SK-N-SH treated with all-trans-retinoic acid at 6 μM for 48 hours (cell line): ENCODE data around the gene XAGE1B.

Experiments
- OSR1 ChIP-seq: fragments of 250-450 bp; sonication (Bioruptor Pico); IDR thresholded peaks from 2 replicates; pipeline ENCODE4 v1.8.0; 2022; ENCODE audit warnings: moderate library complexity, mild to moderate bottlenecking, inconsistent platforms
- SNAI2 ChIP-seq: fragments of 250-450 bp; sonication (Bioruptor Pico); IDR thresholded peaks from 2 replicates; pipeline ENCODE4 v1.5.0; 2020; ENCODE audit warnings: mild to moderate bottlenecking, moderate library complexity
- TSHZ2 ChIP-seq: fragments of 250-450 bp; sonication (Bioruptor Pico); IDR thresholded peaks from 2 replicates; pipeline ENCODE4 v1.5.0; 2020; ENCODE audit warnings: mild to moderate bottlenecking, moderate library complexity
- ZC3H10 ChIP-seq: fragments of 250-450 bp; sonication (Bioruptor Pico); IDR thresholded peaks from 2 replicates; pipeline ENCODE4 v1.5.1; 2021; ENCODE audit warnings: mild to moderate bottlenecking, moderate library complexity
- ZFP3 ChIP-seq: fragments of 250-450 bp; sonication (Bioruptor Pico); IDR thresholded peaks from 2 replicates; pipeline ENCODE4 v1.5.0; 2020; ENCODE audit warnings: mild to moderate bottlenecking, moderate library complexity
- ZNF565 ChIP-seq: fragments of 450-650 bp; formaldehyde crosslinking; conservative IDR thresholded peaks from 2 replicates; pipeline ENCODE4 v1.5.0; 2020; ENCODE audit warnings: low read depth, mild to moderate bottlenecking, moderate library complexity

- TF ChIP-seq OSR1 (CRISPR knock-in tag) (no peak), ZFP3 (CRISPR knock-in tag) (no peak), ZC3H10 (CRISPR knock-in tag) (no peak), ZNF565 (CRISPR knock-in tag) (no peak), SNAI2 (CRISPR knock-in tag) (no peak), TSHZ2 (CRISPR knock-in tag) (no peak)
Observed at GRCh38 chrX:52504551-52504950, 12.3 kb downstream of the XAGE1B start.
